T-cell (primary cell): ENCODE results near the gene PRG3. TPM values are rescaled to one million over a fixed set of nuclear protein-coding genes. Genes with fewer than 3 reads are reported as not detected.
"Not testable (repeated sequence)": the region's sequence is repeated elsewhere in the genome, so short reads cannot be mapped to it uniquely, and the experiment has no call there.

ENCODE experiments used
- ATAC-seq, 4 experiments: fragments of 200-7000 bp in 3 of 4; fragments of 150-1000 bp in 1 of 4; cut with Tn5 transposase; replicated peaks in 1 of 4; 1 replicate in 3 of 4; 2 replicates in 1 of 4; pipeline ENCODE4 v1.10.0; 2021; ENCODE audit warnings: moderate library complexity in 3 of 4, mild to moderate bottlenecking in 2 of 4, moderate number of reproducible peaks in 1 of 4
- CTCF ChIA-PET, 2 donors: fragments of 300-600 bp; sonication (Branson Sonifier 250); formaldehyde crosslinking; loops; one replicate each; lab custom pipeline; 2022; ENCODE audit warnings: antibody characterized with exemption in 2 of 2; lab: Charles Lee
- POLR2A ChIA-PET, 2 donors: fragments of 300-600 bp; sonication (Branson Sonifier 250); formaldehyde crosslinking; loops; one replicate each; lab custom pipeline; 2022; ENCODE audit warnings: antibody characterized with exemption in 2 of 2; lab: Charles Lee
- DNase-seq, 35 experiments: peaks; one replicate each; pipeline versions ENCODE4 v3.0.0 to v3.0.0-alpha.2; 2013 to 2023
- H3K27ac ChIP-seq: one replicate; pipeline ENCODE4 v1.5.1; 2013; ENCODE audit warnings: low read length
- H3K27me3 ChIP-seq, 2 experiments: replicated peaks in 1 of 2; 1 replicate in 1 of 2; 2 replicates in 1 of 2; pipeline versions ENCODE4 v1.6.1 to v1.7.0; 2013; ENCODE audit warnings: low read length in 1 of 2, mixed read lengths in 1 of 2; ENCODE audit not compliant: control insufficient read depth in 2 of 2, insufficient read depth in 2 of 2; ENCODE audit errors: extremely low read depth in 1 of 2
- H3K36me3 ChIP-seq, 2 donors: 1 replicate in 1 of 2; 2 replicates in 1 of 2; pipeline versions ENCODE4 v1.6.1 to v1.7.0; 2013; ENCODE audit warnings: low read length in 1 of 2; ENCODE audit not compliant: control insufficient read depth in 2 of 2, insufficient read depth in 1 of 2; ENCODE audit errors: extremely low read depth in 1 of 2
- H3K4me1 ChIP-seq, 2 experiments: 1 replicate in 1 of 2; 2 replicates in 1 of 2; pipeline versions ENCODE4 v1.6.1 to v1.7.0; 2013; ENCODE audit warnings: low read length in 2 of 2, mixed read lengths in 1 of 2; ENCODE audit not compliant: insufficient read depth in 2 of 2, control insufficient read depth in 1 of 2; ENCODE audit errors: extremely low read depth in 1 of 2
- H3K4me3 ChIP-seq, 2 donors: 1 replicate in 1 of 2; 2 replicates in 1 of 2; pipeline versions ENCODE4 v1.5.1 to v1.7.0; 2013; ENCODE audit warnings: mild to moderate bottlenecking in 2 of 2, low read length in 1 of 2, moderate library complexity in 1 of 2; ENCODE audit not compliant: control insufficient read depth in 1 of 2; ENCODE audit errors: extremely low read depth in 1 of 2
- H3K9me3 ChIP-seq: 2 replicates; pipeline ENCODE4 v1.7.0; 2013
- H3K27ac Mint-ChIP-seq, 2 donors: one replicate each; pipeline ENCODE4 v1.8.0; 2020 to 2021; ENCODE audit warnings: mild to moderate bottlenecking in 2 of 2, mixed read lengths in 2 of 2
- H3K27me3 Mint-ChIP-seq, 2 donors: one replicate each; pipeline ENCODE4 v1.8.0; 2021 to 2022; ENCODE audit warnings: mixed read lengths in 2 of 2
- H3K36me3 Mint-ChIP-seq: one replicate; pipeline ENCODE4 v1.8.0; 2021; ENCODE audit warnings: mixed read lengths
- H3K4me1 Mint-ChIP-seq, 3 donors: one replicate each; pipeline ENCODE4 v1.8.0; 2020 to 2022; ENCODE audit warnings: mixed read lengths in 3 of 3, mild to moderate bottlenecking in 1 of 3
- H3K4me3 Mint-ChIP-seq, 3 donors: one replicate each; pipeline ENCODE4 v1.8.0; 2020 to 2022; ENCODE audit warnings: mild to moderate bottlenecking in 3 of 3, mixed read lengths in 3 of 3, moderate library complexity in 3 of 3
- H3K9me3 Mint-ChIP-seq, 3 donors: one replicate each; pipeline ENCODE4 v1.8.0; 2020 to 2022; ENCODE audit warnings: mixed read lengths in 3 of 3
- WGBS: methylation state at CpG from one replicate; pipeline ENCODE4 v1.1.5; 2013; ENCODE audit warnings: missing lambda C conversion rate; ENCODE audit not compliant: insufficient coverage; 5-methylcytosine and 5-hydroxymethylcytosine counted together
- total RNA-seq, 35 experiments: library from RNA in 6 of 35; stranded (reverse) in 6 of 35; fragments of 120-200 nt in 1 of 35; gene quantifications; one replicate each; pipeline versions ENCODE4 v1.2.1 to v1.2.4 and lab custom pipeline; 2013 to 2026

PRG3 gene
- total RNA-seq, 5 donors from 2014 or later (not counting 1 experiment from before 2014, with no cell fraction given), result not detected

DNA sequence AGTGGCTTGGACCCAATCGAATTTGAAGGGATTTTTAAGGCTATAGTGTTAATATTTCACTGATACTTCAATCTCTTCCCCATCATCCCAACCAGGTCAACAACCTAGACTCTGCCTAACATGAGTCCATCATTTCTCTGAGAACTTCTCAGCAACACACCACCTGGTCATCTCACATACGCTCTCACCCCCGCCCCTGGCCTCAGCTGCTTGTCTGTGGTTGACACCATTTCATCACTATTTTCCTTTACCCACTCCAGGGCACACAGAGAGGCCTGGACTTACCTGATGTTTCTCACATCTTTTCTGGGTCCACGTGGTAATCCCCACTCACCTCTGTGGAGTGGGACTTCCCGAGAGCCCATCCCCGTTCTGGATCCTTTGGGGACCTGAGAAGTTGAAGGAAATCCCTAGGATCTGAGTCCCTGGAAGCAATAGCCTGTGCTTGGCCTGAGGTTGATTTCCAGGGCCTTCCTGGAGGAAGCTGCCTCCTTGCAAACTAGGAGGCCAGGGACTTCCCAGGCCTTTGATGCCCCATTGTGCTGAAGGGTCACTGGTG lies 39.6 kb downstream of the PRG3 start:
- peaks cover 0 to 6% of the 10 kb centered on the region in 2 experiments for H3K27me3 ChIP-seq
- Mint-ChIP-seq H3K4me3 (no peak overlapping the region), H3K9me3 (no peaks in the 10 kb centered on the region), H3K27ac (no peak overlapping the region), H3K27me3 (no peaks in the 10 kb centered on the region), H3K36me3 (no peaks in the 10 kb centered on the region), H3K4me1 (peaks cover 2 to 9% (median 7%) of the 10 kb centered on the region in 3 donors)
- POLR2A ChIA-PET, result no interaction called here
- WGBS, result 65% methylated on average over 2 of the region's 6 CpGs
- H3K4me3 ChIP-seq, result no peak overlapping the region
- CTCF ChIA-PET, result interaction anchor here in 1 of 2 donors (0.6 kb wide), 1 partner anchor 1817 kb away, joined by 5 read pairs; no protein-coding TSS in a partner anchor
- no peaks in the 10 kb centered on the region for H3K9me3 ChIP-seq
- no peak for DNase-seq
- no peak for ATAC-seq
- H3K36me3 ChIP-seq, result no peaks in the 10 kb centered on the region
- H3K4me1 ChIP-seq, result peaks cover 3 to 9% of the 10 kb centered on the region in 2 experiments
- H3K27ac ChIP-seq, result no peak overlapping the region

DNA sequence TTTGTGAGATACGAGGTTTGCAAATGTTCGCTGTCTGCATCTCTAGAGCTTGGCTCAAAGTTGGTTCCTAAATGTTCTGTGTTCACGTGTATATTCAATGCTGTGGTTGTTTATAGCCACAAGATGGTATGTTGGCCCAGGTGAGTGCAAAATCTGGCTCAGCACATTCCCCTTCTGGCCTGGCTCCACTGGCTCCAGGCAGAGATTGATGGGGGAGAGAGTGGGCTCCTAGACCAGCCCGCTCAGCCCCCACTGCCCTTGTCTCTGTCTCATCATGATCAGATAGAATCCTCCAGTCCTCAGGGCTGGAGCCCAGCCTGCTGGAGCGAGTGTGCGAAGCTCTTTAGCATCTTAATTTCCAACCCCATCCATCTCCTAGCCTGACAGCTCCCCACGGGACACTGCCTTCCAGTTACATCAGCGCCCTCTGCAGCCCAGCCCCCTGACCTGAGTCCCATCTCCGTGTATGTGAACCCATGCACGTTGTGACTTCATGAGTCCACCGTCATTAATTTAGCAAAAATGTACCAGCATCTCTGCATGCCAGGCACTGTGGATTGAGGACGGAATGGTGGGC lies 40.8 kb downstream of the PRG3 start:
- ChIA-PET CTCF (interaction anchor here in 1 of 2 donors (0.6 to 0.8 kb wide), 2 partner anchors 15 to 383 kb away, joined by 3 to 5 read pairs; no protein-coding TSS in a partner anchor), POLR2A (interaction anchor here in 1 of 2 donors (0.6 kb wide), 1 partner anchor 119 kb away, joined by 3 read pairs; no protein-coding TSS in a partner anchor)
- H3K4me1 Mint-ChIP-seq, result peaks cover 11 to 13% (median 11%) of the 10 kb centered on the region in 3 donors
- no peaks in the 10 kb centered on the region for H3K36me3 Mint-ChIP-seq
- WGBS, result 48% methylated on average over 9 of the region's 12 CpGs
- DNase-seq (no peak), ATAC-seq (no peak)
- H3K27ac Mint-ChIP-seq, result no peak overlapping the region
- Histone ChIP-seq H3K4me1 (peaks cover 3 to 9% of the 10 kb centered on the region in 2 experiments), H3K27me3 (peaks cover 0 to 6% of the 10 kb centered on the region in 2 experiments), H3K36me3 (no peaks in the 10 kb centered on the region), H3K27ac (no peak overlapping the region), H3K9me3 (no peaks in the 10 kb centered on the region), H3K4me3 (no peak overlapping the region)
- no peaks in the 10 kb centered on the region for H3K27me3 Mint-ChIP-seq
- no peak overlapping the region for H3K4me3 Mint-ChIP-seq
- no peaks in the 10 kb centered on the region for H3K9me3 Mint-ChIP-seq

DNA sequence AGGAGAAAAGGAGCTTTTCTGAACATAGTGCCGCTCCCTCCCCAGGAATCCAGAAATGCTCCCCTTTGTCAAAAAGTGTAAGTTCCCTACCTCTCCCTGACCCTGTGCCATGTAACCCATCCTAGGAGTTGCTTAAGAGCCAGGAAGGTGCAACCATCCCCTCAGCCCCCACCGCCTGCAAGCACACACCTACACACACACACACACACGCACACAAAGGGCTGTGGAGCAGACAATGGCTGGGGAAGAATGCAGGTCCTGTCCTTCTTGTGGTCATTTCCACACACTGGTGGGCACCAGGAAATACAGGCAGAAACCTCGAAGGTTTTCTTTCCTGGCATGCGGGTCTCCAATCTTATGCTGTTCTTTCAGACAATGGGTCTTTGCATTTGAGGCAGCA lies 41.6 kb downstream of the PRG3 start:
- WGBS, result 80% methylated on average over 4 of the region's 5 CpGs
- no peaks in the 10 kb centered on the region for H3K9me3 ChIP-seq
- no peaks in the 10 kb centered on the region for H3K9me3 Mint-ChIP-seq
- no peak overlapping the region for H3K27ac ChIP-seq
- H3K27me3 Mint-ChIP-seq, result no peaks in the 10 kb centered on the region
- POLR2A ChIA-PET, result no interaction called here
- peaks cover 2% of the 10 kb centered on the region for H3K36me3 Mint-ChIP-seq
- no peak overlapping the region for H3K27ac Mint-ChIP-seq
- H3K27me3 ChIP-seq, result peaks cover 0 to 6% of the 10 kb centered on the region in 2 experiments
- H3K4me1 ChIP-seq, result peaks cover 9 to 16% of the 10 kb centered on the region in 2 experiments
- DNase-seq, result no peak
- no peak overlapping the region for H3K4me3 ChIP-seq
- H3K4me1 Mint-ChIP-seq, result peaks cover 19 to 20% (median 19%) of the 10 kb centered on the region in 3 donors
- CTCF ChIA-PET, result interaction anchor here in 1 of 2 donors (0.6 kb wide), 1 partner anchor 384 kb away, joined by 5 read pairs; no protein-coding TSS in a partner anchor
- no peaks in the 10 kb centered on the region for H3K36me3 ChIP-seq
- H3K4me3 Mint-ChIP-seq, result no peak overlapping the region
- ATAC-seq, result no peak

GRCh38 chr11:57338142-57338541 lies 42.8 kb downstream of the PRG3 start, which contains the start of gene P2RX3:
P2RX3 (plus strand) TSS chr11:57338352; CDS start chr11:57338551, 199 bp downstream.
- H3K36me3 ChIP-seq, result peaks cover 0 to under 1% of the 10 kb centered on the region in 2 donors
- H3K27ac ChIP-seq, result no peak within 1 kb of the TSS
- Mint-ChIP-seq H3K9me3 (no peaks in the 10 kb centered on the region), H3K4me3 (no peak within 1 kb of the TSS), H3K27ac (peak within 1 kb of the TSS; percentile 36 to 55), H3K36me3 (peaks cover 11% of the 10 kb centered on the region), H3K4me1 (peaks cover 28 to 31% (median 30%) of the 10 kb centered on the region in 3 donors), H3K27me3 (no peaks in the 10 kb centered on the region)
- peaks cover 9 to 24% of the 10 kb centered on the region in 2 experiments for H3K4me1 ChIP-seq
- DNase-seq, result no peak
- ChIA-PET CTCF (interaction anchor here (0.5 to 1.1 kb wide), 3 partner anchors 13 to 155 kb away, joined by 3 to 5 read pairs (median 3); no protein-coding TSS in a partner anchor), POLR2A (interaction anchor here in 1 of 2 donors (0.7 kb wide), 1 partner anchor 1820 kb away, joined by 3 read pairs; no protein-coding TSS in a partner anchor)
- 57% methylated on average over 3 of the region's 4 CpGs for WGBS
- H3K4me3 ChIP-seq, result no peak within 1 kb of the TSS
- peaks cover 0 to 6% of the 10 kb centered on the region in 2 experiments for H3K27me3 ChIP-seq
- ATAC-seq, result no peak
- no peaks in the 10 kb centered on the region for H3K9me3 ChIP-seq

GRCh38 chr11:57336856-57337255 lies 44.1 kb downstream of the PRG3 start:
- Histone ChIP-seq H3K4me1 (peaks cover 9 to 24% of the 10 kb centered on the region in 2 experiments), H3K36me3 (peaks cover 6 to 13% of the 10 kb centered on the region in 2 donors), H3K27ac (peak overlapping the region; percentile 87), H3K4me3 (peak overlapping the region in 1 of 2 donors; percentile 44)
- not testable (repeated sequence) for H3K27me3 ChIP-seq, H3K9me3 Mint-ChIP-seq, H3K27me3 Mint-ChIP-seq, ATAC-seq, H3K9me3 ChIP-seq, DNase-seq
- Mint-ChIP-seq H3K4me3 (peak overlapping the region; percentile 82 to 91 (median 88)), H3K27ac (peak overlapping the region; percentile 98 to 99), H3K36me3 (peaks cover 21% of the 10 kb centered on the region), H3K4me1 (peaks cover 29 to 33% (median 30%) of the 10 kb centered on the region in 3 donors)
- CTCF ChIA-PET, result interaction anchor here (1.0 to 2.6 kb wide), 3 partner anchors 9 to 308 kb away, joined by 3 to 15 read pairs (median 4); no protein-coding TSS in a partner anchor
- POLR2A ChIA-PET, result interaction anchor here (0.6 to 2.3 kb wide), 4 partner anchors 11 to 1135 kb away, joined by 3 to 10 read pairs (median 4); partner anchors contain the start of gene TNKS1BP1 (in 1 of the 2)
- no CpG with 5 or more reads among the region's 6 CpGs for WGBS
